ENCODE results near the gene TMEM256.

TMEM256 gene

DNA sequence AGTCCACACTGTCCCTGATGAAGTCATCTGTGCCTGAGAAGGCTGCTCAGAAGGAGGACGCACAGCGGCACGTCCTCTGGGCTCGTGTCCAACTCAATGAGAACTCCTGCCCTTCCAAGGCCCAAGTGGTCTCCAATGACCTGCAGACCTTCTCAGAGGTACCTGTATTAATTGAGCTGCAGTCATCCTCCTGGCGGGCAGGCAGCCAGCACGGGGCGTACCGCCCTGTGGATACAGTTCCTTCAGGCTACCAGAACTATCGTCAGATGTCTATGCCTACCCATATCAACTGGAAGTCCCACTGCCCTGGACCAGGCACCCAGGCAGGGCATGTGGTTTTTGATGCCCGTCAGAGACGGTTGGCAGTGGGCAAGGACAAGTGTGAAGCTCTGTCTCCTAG, 28.4 kb upstream of the TMEM256 start:
- DNase-seq (ENCODE audit: extremely low spot score, insufficient read length, low read depth), result no peak
- no peak for FAIRE-seq

DNA sequence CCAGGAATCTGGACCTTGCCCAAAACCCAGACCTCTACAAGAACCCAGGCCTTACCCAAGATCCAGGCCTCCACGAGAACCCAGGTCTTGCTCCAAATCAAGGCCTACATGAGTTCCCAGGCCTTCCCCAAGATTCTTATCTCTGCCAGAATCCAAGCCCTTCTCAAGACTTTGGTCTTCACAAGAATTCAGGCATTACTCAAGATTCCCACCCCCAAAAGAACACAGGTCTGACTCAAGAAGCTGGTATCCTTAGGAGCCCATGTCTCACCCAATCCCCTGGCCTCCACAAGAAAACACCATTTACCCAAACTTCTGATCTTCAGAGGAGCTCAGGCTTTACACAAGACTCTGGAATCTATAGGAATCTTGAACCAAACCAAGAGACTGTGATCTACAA, 27.3 kb upstream of the TMEM256 start:
- no peak for FAIRE-seq

DNA sequence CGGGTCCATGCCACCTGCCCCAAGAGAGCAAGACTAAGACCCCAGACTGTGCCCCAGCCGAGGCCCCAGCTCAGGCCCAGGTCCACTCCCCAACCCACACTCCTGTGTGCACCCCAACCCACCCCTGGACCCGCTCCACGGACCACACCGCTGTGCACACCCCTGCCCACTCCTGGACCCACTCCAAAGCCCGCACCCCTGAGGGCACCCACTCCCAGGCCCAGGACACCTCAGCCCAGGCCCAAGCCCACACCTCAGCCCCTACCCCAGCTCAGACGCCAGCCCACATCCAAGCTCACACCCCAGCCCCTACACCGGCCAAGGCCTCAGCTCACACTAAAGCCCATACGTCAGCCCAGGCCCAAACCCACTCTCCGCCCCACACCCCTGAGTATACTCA, 25.8 kb upstream of the TMEM256 start:
- DNase-seq (ENCODE audit: extremely low spot score, insufficient read length, low read depth) (no peak), FAIRE-seq (no peak)

More for the DNA sequence above, 27.3 kb upstream of the TMEM256 start:
- no peak for DNase-seq (ENCODE audit: extremely low spot score, insufficient read length, low read depth)

DNA sequence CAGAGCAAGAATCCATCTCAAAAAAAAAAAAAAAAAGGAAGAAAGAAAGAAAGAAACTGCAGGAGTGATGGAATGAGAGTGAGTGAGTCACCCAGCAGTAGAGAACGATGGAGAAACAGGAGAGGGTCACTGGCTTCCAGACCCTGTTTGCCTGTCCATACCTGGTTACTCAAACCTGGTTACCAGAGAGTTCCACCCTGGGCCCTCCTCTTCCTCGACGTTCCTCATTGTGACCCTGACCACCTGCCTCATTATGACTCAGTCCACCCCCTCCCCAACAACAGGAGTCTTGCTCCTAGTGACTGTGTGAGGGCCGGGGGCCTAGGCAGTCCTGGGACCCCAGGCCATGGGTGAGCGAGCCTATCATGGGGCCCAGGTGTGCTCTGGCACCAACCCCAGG, 24.7 kb upstream of the TMEM256 start, which contains the start of gene SPEM3:
TSS of gene SPEM3 (plus strand) at position 301 of the 400 bp plus-strand sequence. CDS start at position 347, 46 bp downstream.
- FAIRE-seq, result no peak
- no peak for DNase-seq (ENCODE audit: extremely low spot score, insufficient read length, low read depth)

DNA sequence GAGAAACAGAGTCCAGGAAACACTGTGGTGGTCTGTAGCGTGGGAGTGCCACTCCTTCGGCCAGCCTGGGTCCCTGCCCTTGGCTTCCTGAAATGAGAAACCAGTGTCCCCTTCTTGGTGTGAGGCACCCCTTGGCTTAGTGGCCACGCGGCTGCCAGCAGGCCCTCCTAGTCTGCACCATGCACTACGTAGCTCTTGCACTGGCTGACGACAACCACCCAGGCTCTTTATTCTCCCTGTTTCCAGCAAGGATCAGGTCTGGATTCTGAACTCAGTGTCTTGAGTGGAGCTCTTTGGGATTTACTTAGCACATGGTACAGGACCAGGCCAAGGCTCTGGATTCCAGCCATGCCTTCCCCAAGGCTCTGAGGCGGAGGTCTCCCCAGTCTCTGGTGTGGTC, 23.7 kb upstream of the TMEM256 start:
- no peak for DNase-seq (ENCODE audit: extremely low spot score, insufficient read length, low read depth)
- no peak for FAIRE-seq

DNA sequence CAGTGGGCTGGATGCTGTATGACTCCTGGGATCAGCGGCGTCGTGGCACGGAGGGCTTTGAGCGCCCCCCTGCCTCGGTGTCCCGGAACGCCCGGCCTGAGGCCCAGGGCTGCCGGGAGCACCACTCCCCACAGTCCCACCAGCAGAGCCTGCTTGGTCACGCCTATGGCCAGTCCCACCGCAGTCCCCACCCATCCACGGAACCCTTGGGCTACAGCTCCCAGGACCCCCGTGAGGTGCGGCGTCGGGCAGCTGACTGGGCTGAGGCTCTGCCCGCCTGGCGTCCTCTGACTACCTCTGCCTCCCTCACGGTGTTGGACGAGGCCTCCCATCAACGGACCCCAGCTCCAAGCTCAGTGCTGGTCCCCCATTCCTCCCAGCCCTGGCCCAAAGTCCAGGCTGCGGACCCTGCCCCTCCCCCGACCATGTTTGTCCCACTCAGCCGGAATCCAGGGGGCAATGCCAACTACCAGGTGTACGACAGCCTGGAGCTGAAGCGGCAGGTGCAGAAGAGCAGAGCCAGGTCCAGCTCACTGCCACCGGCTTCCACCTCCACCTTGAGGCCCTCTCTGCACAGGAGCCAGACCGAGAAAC, 23.1 kb upstream of the TMEM256 start:
- no peak for FAIRE-seq

DNA sequence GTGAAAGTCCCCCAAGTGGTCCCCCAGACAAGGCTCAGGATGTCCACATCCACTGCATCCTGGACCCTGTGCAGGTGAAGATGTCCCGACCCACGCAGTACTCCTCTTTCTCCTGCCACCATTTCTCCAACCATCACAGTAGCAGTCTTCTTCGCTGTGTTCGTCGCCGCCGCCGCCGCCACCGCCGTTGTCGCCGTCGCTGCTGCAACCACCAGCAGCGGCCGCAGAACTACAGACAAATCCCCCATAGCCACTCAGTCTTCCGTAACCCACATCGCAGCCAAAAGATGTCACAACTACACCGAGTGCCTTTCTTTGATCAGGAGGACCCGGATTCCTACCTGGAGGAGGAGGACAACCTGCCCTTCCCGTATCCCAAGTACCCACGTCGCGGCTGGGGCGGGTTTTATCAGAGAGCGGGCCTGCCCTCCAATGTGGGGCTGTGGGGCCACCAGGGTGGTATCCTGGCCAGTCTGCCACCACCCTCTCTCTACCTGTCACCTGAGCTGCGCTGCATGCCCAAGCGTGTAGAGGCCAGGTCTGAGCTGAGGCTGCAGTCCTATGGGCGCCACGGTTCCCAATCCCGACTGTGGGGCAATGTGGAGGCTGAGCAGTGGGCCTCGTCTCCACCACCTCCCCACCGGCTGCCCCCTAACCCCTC, 22.4 kb upstream of the TMEM256 start:
- FAIRE-seq (no peak), DNase-seq (ENCODE audit: extremely low spot score, insufficient read length, low read depth) (no peak)

More for the DNA sequence above, 23.1 kb upstream of the TMEM256 start:
- no peak for DNase-seq (ENCODE audit: extremely low spot score, insufficient read length, low read depth)

DNA sequence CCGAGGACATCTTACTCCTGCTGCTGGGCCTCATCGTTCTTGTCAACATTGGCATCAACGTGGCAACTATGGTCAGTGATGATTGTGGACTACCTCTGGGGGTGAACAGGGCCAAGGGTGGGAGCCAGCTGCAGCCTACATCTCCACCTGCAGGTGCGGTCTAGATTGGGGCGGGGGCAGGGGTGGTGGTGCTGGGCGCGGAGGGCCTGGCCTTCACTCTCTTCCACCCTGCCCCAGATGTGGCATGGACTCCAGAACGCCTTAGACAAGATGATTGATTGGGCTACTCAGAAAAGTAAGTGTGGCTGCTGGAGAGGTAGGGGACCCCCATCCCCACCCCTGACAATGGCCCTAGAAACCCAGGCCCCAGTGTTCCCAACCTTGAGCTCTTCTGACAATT, 21.9 kb upstream of the TMEM256 start:
- DNase-seq (ENCODE audit: extremely low spot score, insufficient read length, low read depth) (no peak), FAIRE-seq (no peak)

DNA sequence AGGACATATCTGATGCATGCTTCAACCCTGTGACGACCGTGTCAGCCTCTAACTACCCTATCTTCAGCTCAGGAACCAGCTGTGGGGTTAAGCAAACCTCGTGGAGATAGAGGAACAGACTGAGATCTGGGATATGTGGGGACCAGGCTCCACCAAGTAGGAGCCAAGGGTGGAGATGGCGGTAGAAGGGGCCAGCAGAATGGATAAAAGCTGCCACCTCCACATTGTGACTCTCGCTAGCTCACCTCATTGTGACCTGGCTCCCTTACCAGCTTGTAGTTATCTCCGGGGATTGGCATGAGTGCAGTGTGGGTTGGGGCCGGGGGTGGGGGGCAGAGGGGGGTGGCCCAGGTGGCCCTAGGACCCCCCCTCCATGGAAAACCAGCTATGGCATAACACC, 21.4 kb upstream of the TMEM256 start, which contains the start of gene SPEM2:
TSS of gene SPEM2 (plus strand) at position 301 of the 400 bp plus-strand sequence. CDS start at position 374, 73 bp downstream.
- FAIRE-seq, result no peak
- DNase-seq (ENCODE audit: extremely low spot score, insufficient read length, low read depth), result no peak

DNA sequence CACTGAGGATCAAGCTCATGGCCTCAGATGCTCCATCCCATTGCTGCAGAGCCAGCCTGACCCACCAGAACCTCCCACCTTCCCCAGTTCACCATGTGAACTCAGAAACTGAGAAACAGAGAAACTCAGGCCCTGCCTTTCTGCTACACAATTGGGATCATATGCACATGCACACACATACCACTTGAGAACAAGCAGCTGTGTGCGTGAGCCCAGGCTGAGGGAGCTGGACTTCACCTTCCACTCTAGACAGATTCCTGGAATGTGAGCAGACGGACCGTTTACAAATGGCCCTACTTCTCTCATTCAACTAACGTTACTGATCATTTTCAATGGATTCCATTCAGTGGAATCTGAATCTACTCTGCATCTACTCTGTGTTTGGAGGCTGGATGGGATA, 19.8 kb upstream of the TMEM256 start:
- DNase-seq (ENCODE audit: extremely low spot score, insufficient read length, low read depth) (no peak), FAIRE-seq (no peak)

DNA sequence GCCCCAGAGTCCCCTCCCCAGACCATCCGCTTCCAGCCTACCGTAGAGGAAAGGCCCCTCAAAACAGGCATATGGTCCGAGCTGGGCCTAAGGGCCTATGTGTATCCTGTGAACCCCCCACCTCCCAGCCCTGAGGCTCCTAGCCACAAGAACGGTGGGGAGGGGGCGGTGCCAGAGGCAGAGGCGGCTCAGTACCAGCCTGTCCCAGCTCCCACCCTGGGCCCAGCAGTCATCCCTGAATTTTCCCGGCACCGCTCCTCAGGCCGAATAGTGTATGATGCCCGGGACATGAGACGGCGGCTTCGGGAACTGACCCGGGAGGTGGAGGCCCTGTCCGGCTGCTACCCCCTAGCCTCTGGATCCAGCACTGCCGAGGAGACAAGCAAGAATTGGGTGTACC, 17.3 kb upstream of the TMEM256 start:
- no peak for FAIRE-seq

DNA sequence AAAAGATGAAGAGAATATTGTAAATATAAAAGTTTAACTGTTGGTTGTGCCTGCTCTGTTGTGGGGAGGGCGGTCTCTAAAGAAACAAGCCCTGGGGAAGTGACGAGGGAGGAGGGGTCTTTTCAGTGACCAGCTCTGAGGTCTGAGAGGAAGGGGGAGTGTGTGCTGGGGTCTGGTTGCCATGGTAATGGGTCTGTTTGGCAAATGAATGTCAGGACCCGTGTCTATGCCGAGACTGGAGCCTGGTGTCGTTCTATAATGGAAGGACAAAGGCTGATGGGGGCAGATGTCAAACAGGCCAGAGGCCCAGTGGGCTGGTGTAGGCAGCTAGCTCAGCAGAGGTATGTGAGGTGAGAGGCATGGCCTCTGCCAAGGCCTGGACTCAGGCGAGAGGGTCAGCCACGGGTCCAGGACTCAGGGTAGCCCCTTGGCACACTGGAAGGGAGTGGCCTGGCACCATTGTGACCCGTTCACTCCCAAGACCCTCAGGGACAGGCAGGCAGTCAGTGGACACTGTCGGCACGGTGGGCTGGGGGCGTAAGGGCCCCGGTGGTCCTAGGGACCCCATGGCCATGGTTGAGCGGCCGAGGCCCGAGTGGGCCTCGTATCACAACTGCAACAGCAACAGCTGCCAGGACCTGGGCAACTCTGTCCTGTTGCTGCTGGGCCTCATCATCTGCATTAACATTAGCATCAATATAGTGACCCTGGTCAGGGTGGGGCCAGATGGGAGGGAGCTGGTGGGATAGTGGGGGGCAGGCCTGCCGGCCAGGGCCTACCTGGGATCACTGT, 16.1 kb upstream of the TMEM256 start, which contains the start of gene SPEM1:
TSS of gene SPEM1 (plus strand) at position 506 of the 792 bp plus-strand sequence. CDS start at position 567, 61 bp downstream.
- DNase-seq (ENCODE audit: extremely low spot score, insufficient read length, low read depth), result no peak
- no peak for FAIRE-seq

More for the DNA sequence above, 17.3 kb upstream of the TMEM256 start:
- no peak for DNase-seq (ENCODE audit: extremely low spot score, insufficient read length, low read depth)

DNA sequence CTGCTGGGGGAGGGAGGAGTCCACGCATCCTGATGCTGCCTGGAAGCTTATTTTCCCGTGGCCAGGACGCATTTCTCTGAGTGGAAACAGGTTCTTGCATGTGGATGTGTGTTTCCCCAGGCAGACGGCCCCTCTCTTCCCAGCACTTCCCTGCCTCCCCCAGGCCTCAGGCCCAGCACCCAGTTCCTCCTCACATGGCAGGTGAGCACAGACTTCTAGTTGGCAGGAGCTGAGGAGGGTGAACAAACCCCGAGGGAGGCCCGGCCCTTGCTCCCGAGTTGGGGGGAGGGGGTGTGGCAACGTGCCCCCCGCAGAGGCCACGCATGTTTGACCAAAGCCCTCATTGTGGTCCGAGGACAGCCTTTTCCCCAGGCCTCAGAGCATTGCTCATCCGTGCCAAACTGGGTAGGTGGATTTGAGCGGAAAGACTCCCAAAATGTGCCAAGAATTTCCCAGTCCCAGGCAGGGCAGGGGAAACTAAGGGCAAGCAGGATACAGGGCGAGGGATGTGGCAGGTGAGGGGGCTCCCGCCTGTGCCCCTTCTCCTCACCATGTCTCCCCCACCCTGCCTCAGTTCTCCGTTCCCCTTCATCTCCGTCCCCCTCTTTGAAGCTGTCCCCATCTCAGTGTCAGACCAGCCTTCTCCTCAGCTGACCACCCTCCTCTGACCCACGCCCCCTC, 14.7 kb upstream of the TMEM256 start:
- no peak for FAIRE-seq
- no peak for DNase-seq (ENCODE audit: extremely low spot score, insufficient read length, low read depth)

DNA sequence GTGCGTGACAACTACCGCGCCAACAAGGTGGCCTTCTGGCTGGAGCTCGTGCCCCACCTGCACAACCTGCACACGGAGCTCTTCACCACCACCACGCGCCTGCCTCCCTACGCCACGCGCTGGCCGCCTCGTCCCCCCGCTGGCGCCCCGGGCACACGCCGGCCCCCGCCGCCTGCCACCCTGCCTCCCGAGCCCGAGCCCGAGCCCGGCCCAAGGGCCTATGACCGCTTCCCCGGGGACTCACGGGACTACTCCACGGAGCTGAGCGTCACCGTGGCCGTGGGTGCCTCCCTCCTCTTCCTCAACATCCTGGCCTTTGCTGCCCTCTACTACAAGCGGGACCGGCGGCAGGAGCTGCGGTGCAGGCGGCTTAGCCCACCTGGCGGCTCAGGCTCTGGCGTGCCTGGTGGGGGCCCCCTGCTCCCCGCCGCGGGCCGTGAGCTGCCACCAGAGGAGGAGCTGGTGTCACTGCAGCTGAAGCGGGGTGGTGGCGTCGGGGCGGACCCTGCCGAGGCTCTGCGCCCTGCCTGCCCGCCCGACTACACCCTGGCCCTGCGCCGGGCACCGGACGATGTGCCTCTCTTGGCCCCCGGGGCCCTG, 13.3 kb upstream of the TMEM256 start:
- DNase-seq (ENCODE audit: extremely low spot score, insufficient read length, low read depth) (no peak), FAIRE-seq (no peak)

DNA sequence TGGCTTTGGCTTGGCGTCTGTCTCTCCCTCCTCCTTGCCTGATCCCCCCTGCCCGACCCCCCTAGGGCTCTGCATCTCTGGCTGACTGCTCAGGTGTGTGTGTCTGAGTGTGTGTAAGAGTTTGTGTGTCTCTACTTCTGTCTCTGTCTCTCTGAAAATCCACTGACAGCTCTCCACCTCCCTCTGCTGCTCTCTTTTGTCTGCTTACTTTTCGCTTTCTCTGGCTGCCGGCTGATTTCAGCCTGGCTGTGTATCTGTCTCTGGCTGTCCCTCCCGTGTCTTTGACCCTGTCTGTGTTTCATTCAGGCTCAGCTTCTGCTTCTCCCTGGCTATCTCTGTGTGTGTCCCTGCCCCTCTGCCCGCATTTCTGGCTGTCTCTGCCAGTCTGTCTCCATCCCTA, 12.4 kb upstream of the TMEM256 start:
- FAIRE-seq, result peak; percentile 65
- DNase-seq (ENCODE audit: extremely low spot score, insufficient read length, low read depth), result no peak

DNA sequence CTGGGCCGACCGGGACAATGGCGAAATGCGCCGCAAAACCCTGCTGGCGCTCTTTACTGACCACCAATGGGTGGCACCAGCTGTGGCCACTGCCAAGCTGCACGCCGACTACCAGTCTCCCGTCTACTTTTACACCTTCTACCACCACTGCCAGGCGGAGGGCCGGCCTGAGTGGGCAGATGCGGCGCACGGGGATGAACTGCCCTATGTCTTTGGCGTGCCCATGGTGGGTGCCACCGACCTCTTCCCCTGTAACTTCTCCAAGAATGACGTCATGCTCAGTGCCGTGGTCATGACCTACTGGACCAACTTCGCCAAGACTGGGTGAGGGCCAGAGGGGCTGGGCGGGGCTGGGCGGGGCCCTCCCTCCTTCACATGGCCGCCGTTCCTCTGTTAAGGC, 11.9 kb upstream of the TMEM256 start:
- DNase-seq (ENCODE audit: extremely low spot score, insufficient read length, low read depth), result no peak
- FAIRE-seq, result no peak

DNA sequence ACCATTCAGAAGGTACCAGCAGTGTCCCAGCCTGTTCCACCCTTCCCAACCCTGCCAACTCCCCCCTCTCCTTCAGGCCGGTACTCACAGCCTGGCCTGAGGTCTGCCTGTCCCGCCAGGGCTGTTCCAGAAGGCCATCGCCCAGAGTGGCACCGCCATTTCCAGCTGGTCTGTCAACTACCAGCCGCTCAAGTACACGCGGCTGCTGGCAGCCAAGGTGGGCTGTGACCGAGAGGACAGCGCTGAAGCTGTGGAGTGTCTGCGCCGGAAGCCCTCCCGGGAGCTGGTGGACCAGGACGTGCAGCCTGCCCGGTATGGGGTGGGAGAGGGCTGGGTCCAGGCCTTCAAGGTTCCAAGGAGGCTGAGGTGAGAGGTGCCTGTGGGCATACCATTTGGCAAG, 10.9 kb upstream of the TMEM256 start:
- no peak for FAIRE-seq
- DNase-seq (ENCODE audit: extremely low spot score, insufficient read length, low read depth), result no peak

DNA sequence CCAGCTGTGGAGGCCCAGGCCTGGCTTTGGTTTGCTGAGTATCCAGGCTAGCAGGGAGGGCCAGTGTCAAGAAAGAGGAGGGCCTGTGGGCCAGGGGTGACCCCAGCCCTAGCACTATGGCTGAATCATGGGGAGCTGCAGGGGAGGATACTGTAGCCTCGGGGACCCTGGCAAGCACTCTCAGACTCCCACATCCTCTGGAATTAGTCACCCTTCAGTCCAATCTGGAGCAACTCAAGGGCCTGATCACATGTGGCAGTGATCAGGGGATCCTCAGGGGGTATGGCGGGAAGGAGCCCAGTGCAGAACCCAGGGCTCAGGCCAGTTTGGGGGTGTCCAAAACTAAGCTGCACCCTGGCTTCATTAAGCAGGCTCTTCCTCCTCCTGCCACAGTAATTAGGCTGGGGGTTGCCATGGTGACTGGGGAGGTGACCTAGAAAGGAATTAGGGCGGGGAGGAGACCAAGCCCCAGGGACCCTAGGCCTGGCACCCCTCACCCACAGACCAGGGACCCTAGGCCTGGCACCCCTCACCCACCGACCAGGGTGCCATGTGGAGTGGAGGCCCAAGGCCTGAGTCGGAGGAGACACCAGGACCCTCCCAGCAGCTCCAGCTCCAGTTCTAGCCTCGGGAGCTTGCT, 9.6 kb upstream of the TMEM256 start:
- DNase-seq (ENCODE audit: extremely low spot score, insufficient read length, low read depth) (no peak), FAIRE-seq (no peak)

DNA sequence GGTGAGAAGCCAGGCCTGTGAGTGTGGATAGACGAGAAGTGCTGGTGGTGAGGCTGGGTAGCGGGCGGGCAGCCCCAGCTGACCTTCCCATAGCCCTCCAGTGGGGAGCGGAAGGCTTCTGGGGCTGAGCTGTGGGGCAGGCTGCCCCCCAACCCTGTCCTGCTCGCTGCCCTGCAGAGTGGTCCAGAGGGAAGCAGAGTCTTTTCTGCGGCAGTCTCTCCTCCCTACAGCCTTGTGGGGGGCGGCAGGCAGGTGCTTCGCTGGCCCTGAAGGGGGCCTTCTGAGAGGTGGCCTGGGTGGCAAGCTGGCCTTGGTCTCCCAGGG, 7.5 kb upstream of the TMEM256 start:
- no peak for FAIRE-seq

More for the DNA sequence above, 7.5 kb upstream of the TMEM256 start:
- DNase-seq (ENCODE audit: extremely low spot score, insufficient read length, low read depth), result no peak
